Astrocyte of the cerebellum (primary cell): ENCODE data around the gene NUP107.
"Not testable (repeated sequence)": the region's sequence is repeated elsewhere in the genome, so short reads cannot be mapped to it uniquely, and the experiment has no call there.

ENCODE experiments used
- DNase-seq: peaks from one replicate; pipeline ENCODE4 v3.0.0-alpha.2; 2011; ENCODE audit warnings: low read depth
- H3K4me3 ChIP-seq: 2 replicates; pipeline ENCODE4 v1.5.1; 2011; ENCODE audit warnings: mild to moderate bottlenecking, low read depth, low read length, moderate library complexity
- in situ Hi-C: cut with HindIII; loops from 2 replicates; pipeline ENCODE4 v1.10.0; 2017; ENCODE audit warnings: low sequenced_read_pairs
- TF ChIP-seq, protein P1 (sequence below): IDR thresholded peaks from 2 replicates; pipeline ENCODE4 v1.5.1; 2012; ENCODE audit warnings: low read length, low read depth, moderate library complexity, mild to moderate bottlenecking; ENCODE audit errors: missing control alignments

The NUP107 gene

DNA sequence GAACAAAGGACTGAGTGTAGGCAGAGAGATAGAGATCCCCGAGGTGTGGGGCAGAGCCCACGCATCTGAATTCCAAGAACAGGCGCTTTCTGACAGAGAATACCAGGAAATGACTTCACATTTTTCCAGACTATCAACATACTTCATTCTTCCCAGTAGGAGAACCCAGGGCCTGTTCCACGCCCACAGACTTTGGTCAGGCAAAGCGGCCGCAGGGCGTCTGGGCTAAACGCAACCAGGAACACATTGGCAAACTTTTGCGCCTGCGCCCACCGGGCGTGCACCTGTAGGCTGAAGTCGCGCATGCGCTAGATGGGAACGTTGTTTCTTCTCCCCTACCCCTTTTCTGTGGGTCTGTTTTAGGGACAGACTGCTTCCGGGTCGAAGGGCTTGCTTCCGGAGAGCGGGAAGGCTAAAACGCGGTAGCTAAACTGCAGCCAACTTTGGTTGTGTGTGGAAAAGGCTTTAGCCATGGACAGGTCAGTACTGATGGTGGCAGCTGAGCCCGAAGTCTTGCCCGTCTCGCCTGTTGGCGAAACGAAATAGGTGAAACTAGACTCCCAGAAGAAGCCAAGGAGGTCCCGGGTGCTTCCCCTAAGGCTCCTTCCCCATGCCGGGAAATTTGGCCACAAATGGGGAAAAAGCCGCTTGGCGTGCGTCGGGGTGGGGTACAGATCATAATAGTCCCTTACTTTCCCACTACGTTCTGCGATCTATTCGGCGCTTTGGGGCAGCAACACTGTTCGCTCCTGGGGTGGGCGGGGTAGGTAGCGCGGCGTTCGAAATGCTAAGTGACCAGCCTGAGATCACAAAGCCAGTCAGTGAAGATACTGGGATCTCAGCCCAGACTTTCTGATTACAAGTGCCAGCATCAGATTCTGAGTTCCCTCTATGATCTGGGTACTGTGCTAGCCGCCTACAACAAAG lies at the start of gene NUP107:
NUP107 (plus strand) TSS at position 384 of the 927 bp plus-strand sequence; CDS start at position 472, 88 bp downstream.
- in situ Hi-C loops = no loop called here
- peak; percentile 99 for DNase-seq
- peak within 1 kb of the TSS; percentile 98 for H3K4me3 ChIP-seq
- TF ChIP-seq, protein P1, sequence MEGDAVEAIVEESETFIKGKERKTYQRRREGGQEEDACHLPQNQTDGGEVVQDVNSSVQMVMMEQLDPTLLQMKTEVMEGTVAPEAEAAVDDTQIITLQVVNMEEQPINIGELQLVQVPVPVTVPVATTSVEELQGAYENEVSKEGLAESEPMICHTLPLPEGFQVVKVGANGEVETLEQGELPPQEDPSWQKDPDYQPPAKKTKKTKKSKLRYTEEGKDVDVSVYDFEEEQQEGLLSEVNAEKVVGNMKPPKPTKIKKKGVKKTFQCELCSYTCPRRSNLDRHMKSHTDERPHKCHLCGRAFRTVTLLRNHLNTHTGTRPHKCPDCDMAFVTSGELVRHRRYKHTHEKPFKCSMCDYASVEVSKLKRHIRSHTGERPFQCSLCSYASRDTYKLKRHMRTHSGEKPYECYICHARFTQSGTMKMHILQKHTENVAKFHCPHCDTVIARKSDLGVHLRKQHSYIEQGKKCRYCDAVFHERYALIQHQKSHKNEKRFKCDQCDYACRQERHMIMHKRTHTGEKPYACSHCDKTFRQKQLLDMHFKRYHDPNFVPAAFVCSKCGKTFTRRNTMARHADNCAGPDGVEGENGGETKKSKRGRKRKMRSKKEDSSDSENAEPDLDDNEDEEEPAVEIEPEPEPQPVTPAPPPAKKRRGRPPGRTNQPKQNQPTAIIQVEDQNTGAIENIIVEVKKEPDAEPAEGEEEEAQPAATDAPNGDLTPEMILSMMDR = peak; percentile 44

DNA sequence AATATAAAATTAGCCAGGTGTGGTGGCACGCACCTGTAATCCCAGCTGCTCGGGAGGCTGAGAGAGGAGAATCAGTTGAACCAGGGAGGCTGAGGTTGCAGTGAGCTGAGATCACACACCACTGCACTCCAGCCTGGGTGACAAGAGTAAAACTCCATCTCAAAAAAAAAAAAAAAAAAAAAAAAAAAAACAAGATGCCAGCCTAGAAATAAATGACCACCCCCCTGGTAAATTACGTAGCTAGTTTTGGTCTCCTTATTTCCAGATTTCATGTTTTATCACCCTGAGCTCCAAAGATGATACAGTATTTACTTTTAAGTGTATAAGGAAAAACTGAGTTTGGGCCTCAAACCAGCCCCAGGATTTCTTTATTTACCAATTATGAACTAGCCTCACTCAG lies 49.3 kb upstream of the NUP107 start:
- H3K4me3 ChIP-seq, in situ Hi-C loops, DNase-seq: not testable (repeated sequence)

DNA sequence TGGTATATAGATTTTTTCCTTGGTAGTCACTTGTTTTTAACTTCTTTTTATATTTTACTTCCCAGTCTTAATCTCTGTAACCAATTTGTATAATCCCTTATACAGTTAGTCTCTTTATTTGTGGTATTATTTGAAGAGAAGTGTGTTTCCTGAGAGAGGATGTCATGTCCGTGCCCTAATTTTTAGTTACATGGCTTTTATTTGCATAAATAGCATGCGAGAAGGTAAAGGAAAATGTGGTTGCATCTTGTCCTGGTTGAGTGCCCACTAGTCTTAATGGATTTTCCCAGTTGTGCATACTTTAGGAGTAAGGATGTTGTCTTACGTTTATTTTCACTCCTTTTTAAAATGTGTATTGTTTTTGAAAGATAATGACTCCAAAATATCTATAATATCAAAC lies 48.6 kb upstream of the NUP107 start:
- H3K4me3 ChIP-seq = no peak overlapping the region
- TF ChIP-seq, protein P1 = no peak
- in situ Hi-C loops = no loop called here
- no peak for DNase-seq

DNA sequence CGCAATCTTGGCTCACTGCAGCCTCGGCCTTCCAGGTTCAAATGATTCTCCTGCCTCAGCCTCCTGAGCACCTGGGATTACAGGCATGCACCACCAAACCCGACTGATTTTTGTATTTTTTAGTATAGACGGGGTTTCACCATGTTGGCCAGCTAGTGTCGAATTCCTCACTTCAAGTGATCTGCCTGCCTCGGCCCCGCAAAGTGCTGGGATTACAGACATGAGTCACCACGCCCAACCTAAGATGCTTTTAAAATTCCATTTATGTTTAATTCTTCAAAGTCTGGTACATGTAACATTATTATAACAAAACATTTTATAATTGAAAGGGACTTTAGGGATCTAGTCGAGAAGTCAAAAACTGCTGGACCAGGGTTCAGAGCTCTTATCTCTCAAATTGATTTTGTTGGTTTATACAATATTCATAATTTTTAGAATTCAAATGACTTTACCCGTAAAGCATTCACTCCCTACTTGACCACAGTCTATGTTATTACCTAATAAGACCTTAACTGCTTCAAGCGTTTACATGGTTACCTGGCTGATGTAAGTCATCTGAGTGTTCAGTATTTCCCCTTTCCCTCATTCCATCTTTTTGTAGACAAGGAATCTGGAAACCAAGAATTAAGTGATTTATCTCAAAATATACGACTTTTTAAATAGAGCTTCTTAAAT lies 47.9 kb upstream of the NUP107 start:
- TF ChIP-seq, protein P1 = no peak
- H3K4me3 ChIP-seq = no peak overlapping the region
- in situ Hi-C loops = no loop called here
- DNase-seq = no peak

DNA sequence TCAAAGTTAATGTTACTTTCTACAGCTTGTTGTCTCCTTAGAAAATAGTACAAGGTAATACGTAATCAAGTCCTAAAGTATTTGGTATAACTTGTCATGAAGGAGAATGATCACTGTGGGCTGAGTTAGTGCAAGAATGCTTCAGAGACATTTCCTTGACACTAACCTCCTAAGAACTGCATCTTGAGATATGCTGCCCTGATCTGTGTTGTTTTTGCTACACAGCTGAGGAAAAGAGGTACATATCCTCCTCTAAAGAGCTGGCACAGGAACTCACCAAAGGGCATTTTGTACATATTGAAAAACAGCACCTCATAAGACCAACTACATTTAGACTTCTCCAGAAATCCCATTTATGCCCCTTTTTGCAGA lies 47.4 kb upstream of the NUP107 start:
- in situ Hi-C loops = no loop called here
- no peak overlapping the region for H3K4me3 ChIP-seq
- TF ChIP-seq, protein P1 = no peak
- DNase-seq = no peak

DNA sequence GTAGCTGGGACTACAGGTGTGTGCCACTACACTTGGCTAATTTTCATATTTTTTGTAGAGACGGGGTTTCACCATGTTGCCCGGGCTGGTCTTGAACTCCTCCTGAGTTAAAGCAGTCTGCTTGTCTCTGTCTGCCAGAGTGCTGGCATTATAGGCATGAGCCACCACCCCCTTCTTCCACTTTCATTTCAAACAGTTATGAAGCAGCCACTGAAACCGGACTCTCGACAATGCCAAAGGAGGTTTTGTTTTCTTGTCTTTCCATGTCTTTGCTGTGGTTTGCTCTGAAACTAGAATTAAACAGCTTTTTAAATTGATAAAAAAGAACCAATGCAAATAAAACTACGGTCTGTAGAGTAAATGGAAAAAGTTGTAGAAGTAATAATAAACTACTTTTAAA lies 45.6 kb upstream of the NUP107 start:
- TF ChIP-seq, protein P1 = no peak
- H3K4me3 ChIP-seq = no peak overlapping the region
- in situ Hi-C loops = no loop called here
- no peak for DNase-seq

DNA sequence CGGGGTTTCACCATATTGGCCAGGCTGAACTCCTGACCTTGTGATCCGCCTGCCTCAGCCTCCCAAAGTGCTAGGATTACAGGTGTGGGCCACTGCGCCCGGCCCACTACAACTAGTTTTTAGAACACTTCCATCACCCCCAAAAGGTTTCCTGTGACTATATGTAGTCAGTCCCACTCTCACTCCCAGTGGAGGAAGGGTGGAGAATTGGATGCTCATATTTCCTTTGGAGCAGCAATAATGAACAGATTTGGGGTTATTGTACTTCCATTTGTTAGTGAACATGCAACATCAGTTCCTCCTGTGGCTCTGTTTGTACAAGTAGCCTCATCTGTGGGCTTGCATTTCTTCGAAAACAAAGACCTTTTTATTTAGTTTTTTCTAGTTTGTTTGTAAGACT lies 40.3 kb upstream of the NUP107 start:
- TF ChIP-seq, protein P1 = no peak
- no peak for DNase-seq
- H3K4me3 ChIP-seq = no peak overlapping the region
- in situ Hi-C loops = no loop called here
